GM18519 (cell line): ENCODE results near the gene STARD8.
"Not testable (repeated sequence)": the region's sequence is repeated elsewhere in the genome, so short reads cannot be mapped to it uniquely, and the experiment has no call there.

ENCODE experiments used
- ATAC-seq: cut with Tn5 transposase; IDR thresholded peaks from one replicate; pipeline ENCODE4 v1.9.1; 2021; ENCODE audit warnings: mild to moderate bottlenecking, moderate library complexity; ENCODE audit not compliant: unreplicated experiment, low FRiP score

The STARD8 gene

DNA sequence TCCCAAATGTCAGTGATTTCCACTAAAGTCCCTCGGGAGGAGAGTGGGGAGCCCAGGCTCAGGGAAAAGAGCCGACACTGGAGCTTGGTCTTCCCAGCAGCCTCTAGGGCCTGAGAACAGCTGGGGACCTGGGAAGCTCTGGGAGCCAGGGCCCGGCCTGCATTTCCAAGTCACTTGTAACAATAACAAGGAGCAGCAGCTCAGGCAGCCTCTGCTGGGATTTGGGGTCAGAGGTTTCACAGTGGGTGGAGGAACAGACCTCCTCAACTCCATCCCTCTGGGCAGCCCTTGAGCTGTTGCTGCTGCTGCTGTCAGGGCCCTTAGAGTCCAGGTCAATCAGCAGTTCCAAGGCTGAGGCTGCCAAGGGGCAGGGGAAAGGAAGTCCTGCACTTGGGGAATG is 11.1 kb downstream of the STARD8 start:
- ATAC-seq, result no peak

DNA sequence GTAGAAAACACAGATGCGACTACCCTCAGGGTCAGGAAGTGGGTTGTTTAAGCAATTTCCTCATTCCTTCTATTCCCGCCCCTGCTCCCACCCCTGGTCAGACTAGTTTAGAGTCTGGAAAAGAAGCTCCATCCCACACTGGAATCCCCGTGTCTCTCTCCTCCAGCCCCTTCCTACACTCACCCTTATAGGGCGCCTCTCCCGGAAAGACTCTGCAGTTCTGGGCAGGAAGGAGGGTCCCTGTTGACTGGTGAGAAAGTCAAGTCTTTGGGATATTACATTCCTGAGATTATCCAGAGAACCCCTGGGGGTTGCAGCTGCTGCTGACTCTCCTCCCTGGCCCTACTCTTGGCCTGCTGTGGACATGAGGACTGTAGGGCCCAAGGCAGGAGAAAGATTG is 11.9 kb downstream of the STARD8 start:
- ATAC-seq, result no peak

DNA sequence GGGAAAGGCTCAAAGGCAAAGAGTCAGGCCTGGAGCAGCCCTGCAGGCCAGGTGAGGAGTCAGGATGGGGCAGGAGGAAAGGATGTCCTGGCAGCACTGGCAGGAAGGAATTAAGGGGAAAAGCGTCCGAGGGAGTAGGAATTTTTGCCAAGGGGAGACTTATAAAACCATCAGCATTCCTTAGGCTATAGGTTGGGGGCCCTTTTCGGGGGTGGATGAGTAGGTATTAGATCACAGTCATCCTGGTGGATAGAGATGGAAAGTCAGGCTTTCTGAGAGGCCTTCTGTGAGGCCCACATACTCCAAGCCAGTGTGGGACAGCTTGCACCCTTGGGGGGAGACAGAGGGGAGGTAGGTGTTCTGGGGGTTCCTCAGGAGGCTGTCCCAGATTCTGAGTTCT is 12.3 kb downstream of the STARD8 start:
- no peak for ATAC-seq

DNA sequence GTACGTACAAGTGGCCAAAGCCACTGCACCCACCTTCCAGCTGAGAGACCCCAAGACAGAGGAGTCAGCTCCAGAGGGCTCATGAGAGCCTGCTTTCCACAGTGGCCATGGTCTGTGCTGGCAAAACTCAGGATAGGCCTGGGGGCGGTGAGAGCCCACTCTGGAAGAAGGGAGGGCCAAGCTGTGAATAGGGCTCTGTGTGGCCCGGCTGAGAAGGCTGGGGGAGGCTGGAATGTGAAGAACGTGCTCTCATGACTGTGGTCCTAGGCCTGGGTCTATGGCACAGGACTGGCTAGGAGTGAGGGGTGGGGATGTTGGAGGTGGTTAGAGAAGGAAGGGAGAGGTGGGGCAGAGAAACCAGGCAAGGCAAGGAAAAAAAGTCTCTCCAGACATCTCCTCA is 13.3 kb downstream of the STARD8 start:
- ATAC-seq, result no peak

DNA sequence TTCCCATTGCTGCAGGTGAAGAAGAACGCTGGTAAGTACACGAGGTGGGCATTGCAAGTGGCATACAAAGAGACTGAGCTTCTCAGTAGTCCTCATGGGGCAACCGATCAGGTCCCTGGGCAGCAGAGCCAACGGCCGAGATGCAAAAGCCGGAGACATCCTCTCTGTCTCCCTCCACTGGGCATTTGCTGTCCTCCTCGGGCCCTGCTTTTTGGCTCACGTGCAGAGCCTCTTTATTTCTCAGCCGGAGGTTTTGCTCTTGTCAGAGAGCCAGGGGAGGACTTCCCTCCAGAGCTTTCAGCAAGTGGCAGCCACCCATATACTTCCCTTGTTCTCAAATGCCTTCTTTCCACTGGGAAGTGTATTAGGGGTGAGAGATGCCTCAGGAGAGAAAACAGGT is 18.0 kb downstream of the STARD8 start:
- ATAC-seq, result no peak

DNA sequence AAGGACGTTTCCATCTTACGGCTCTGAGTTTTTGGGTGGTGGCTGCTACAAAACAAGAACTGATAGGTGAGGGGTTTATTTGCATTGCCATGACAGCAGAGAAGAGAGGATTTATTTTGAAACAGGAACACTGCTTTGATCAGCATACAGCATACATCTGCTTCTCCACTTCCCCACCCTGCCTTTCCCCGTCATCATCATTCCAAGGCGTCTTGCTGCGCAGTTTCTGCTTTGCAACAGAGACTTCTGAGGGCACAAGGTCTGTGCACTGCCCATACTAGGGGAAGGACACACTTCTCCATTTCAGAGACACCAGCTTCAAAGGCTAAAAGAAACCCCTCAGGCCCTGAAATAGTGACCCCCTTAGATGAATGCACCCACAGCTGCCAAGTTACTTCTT is 19.1 kb downstream of the STARD8 start:
- no peak for ATAC-seq

DNA sequence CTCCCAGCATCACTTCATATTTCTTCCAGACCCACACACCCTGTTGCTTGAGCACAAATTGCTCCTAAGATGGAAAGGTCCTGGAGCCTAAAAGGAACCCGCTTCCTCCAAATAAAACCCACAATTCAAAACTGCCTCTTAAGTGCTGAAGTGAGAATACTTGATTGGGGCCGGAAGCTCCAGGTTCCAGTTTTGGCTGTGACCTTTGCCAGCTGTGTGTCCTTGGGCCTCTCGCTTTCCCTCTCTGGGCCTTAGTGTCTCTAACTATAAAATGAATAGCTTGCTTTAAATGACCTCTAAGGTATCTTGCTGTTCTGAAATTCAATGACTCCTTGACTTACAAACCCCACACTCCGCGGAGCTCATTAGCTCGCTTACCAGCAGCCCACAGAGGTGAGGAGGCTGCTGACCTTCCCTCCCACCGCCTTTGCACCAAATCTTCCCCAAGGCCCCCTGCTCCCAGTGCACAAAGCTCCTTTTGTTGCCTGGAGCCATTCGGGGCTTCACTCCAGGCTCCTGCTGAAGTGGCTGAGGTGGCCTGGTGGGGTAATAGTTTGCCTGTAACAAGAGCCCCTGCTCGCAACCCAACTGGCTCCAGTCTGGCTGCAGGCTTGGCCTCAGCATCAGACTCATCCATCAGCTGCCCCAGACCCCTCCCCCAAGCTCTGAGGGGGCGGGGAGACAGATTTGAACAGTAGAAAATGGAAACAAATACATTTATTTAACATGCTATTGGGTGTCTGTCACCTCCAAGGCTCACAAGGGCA is 21.8 kb downstream of the STARD8 start:
- no peak for ATAC-seq

DNA sequence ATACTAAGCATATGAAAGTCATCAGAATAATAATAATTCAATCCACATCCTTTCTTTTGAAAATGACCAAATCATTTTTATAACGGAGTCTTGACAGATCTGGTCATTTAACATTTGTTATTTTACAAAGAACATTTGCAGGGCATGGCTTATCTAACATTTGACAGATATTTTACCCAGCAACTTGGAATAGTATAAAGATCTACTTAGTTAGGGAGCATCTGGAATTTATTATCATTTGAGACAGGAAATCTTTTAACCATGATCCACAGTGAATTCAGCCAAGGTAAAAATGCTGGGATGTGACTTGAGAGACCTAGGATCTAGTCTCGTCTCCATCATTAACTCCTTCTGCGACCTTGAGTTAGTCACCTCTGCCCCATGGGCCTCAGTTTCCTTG is 22.4 kb downstream of the STARD8 start:
- ATAC-seq, result no peak

DNA sequence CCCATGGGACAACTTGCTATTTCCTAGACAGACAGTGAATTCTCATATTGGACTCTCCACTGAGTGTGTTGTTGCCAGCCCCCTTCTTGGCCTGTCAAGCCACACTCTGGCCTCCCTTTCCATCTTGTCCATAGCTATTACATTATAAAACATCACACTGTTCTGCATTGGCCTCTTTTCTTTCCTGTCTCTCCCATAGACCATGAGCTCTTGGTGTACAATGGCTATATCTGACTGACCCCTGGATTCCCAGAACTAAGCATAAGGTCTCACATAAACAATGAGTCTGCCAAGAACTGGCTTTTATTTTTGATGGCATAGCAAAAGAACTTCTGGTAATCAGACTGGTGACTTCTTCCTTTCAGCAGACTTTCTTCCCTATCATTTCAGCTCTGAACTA is 23.8 kb downstream of the STARD8 start:
- no peak for ATAC-seq

DNA sequence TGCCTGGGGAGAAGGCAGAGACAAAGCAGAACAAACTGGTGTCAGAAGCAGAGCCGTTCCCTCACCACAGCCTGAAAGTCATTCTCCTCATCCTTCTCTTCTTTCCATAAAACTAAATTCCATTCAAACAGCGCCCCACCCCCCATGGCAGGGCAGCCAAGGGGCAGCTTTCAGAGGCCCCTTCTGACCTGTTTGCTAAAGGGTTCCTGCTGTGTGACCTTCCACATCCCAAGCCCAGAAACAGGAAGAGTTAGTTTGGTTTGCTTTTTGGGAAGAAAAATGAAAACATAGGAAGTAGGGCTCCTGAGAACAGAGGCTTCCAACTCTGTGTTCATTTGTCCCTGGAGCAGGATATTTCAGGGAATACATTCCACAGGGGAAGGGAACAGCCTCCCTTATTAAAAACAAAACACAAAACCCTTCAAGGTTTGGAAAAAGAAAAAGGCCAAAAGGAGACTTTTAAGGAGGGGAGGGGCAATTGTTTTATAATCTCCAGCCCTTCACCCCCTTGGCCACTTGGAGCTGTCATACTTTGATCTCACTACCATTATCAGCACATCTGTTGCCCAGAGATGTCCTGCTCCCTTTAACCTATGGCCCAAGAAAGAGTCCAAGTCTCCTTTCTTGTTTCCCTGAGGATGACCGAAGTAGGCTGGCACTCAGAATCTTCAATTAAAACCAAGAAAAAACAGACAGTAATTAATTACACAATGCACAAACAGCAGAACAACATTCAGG is 25.3 kb downstream of the STARD8 start:
- no peak for ATAC-seq

DNA sequence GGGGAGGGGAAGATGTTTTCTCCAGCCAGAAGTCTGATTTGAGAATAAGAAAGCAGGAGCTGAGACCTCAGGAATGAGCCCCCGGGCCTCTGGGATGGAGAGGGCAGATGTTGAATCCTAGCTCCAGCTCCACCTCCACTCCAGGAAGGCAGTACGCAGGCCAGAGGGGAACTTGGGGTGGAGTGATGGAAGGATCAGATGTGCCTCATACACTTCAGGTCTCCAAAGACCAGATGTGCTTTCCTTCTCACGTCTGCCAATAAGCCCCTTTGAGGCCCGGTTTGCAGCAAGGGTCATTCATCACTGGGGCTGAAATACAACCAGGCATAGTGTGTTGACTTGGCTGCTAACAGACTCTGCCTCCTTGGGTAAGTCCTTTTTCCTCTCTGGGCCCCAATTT is 28.1 kb downstream of the STARD8 start:
- no peak for ATAC-seq

DNA sequence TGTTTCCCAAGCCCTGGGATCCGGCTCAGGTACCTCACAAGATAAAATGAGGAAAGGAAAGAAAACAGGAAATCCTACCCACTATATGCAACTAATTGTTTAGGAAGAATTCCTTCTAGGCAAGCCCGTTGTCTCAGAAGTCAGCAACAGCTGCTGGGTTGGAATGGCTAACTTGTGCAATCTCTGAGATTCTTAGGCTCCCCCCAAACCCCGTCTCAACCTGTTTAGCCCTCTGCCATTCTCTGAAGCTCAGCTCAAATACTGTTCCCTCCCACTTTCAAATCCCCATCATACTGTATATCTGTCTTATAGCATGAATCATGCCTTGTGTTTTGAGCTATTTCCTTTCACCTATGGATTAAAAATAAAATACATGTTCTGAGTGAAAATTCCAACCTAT is 28.9 kb downstream of the STARD8 start:
- ATAC-seq, result no peak

DNA sequence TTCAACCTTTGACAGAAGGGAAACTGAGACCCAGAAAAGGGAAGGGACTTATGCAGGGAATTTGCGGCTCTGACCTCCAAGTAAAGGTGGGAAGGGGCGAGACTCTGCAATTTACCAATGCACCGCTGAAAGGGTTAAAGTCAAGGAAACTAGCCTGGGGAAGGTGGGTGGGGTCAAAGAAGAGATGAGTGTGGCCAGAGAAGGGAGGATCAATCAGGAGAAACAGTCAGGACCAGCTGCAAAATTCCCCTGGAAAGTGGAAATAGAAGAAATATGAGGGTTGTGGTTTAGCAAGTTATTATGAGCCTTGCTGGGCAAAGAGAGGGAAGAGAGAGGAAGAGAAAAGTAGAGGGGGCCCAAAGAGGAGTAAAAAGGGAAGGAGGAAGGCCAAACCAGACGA is 30.5 kb downstream of the STARD8 start:
- ATAC-seq, result no peak

DNA sequence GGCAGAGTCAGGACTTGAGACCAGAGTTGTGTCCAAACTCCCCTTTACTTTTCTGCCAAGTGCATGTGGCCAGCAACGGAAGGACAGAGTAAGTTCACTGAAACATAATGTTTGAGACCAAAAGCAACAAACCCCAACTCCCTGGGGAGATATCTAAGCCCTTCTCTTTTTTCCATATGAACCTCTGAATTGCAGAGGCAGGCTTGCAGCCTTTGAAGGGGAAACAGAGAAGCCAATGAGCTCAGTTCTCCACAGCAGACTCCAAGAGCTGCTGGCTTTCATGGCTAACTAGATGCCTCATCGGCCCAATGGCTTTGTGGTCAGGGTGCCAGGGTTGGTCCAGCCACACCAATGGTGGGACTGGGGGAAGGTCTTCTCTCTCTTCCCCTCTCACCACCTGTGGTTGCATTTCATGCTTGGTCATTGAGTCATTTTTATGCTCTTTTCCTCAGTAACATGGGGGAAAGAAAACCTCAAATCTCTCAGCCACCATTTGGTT is 34.0 kb downstream of the STARD8 start:
- ATAC-seq, result no peak

DNA sequence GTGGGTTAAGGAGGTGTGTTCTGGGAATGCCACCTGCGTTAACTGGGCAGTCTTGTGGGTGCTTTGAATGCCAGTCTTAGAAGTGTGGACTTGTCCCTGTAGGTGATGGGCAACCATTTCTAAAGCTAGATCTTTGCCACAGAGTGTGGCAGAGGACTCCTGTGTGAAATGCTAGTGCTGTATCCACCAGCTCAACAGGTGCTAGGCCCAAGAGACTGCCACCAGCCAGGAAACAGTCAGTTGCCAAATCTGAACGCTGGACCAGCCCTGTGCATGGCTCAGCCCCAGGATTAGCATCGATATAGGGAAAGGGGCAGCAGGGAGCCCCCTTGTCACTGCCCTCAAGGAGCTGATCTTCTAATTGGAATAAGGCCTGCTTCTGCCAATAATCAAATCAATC is 35.3 kb downstream of the STARD8 start:
- no peak for ATAC-seq

DNA sequence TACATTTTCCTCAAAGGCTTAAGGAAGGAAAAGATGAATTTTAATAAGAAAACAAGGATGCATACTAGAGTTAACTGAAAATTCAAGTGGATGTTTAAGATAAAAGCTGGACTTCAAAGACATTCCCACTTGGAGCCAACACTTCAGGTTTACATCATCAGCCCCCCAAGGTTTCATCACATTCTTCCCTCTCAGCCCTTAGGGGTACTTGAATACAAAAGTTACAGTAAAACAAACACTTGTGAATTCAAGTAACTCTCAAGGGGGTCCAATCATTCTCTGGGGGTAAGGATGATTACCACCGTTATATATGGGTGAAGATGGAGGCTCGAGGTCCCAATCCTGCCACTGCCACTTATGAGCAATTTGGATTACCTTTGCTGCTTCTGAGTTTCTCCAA is 36.1 kb downstream of the STARD8 start:
- ATAC-seq, result no peak

DNA sequence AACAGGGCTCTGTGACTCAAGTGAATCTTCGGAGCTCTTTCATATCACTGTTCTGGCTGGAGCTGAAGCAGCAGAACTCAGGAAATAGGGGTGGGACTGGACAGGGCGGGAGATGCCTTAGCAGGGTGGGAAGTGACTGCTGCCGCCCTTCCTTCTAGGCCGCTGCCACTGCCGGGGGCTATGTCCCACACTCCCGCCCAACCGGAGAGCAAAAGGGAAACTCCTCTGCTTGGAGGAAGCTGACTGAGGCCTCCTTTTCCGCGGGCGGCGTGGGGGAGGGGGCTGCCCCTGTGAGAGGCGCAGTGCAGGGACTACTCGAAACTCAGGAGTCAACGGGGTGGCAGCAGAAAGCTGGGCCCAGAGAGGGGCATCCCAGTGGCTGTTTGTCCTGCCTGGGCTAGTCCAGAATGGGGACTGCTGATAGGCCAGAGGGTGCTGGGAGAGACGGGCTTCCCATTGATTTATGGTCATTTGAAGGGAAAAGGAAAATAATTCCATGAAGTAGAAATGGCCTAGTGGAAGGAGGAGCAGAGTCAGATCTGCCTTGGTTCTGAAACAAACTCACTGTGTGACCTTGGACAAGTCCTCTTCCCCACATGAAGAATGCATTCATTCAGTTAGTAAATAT is 36.9 kb downstream of the STARD8 start:
- no peak for ATAC-seq

DNA sequence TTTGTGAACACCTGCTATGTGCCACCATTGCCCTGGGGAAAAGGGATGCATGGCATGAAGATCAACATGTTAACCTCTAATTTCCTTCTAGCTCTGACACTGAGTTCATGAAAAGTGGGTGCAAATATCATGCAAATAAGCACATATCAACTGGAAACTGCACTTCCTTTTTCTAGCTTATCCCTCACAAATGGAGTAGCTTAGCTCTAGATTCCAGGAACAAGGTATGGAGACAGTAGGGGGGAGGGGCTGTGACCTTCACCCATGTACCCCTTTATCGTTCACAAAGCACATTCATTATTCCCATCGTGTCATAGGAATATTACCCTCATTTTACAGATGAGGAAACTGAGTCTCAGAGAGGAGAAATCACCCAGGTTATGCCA is 37.4 kb downstream of the STARD8 start:
- no peak for ATAC-seq

DNA sequence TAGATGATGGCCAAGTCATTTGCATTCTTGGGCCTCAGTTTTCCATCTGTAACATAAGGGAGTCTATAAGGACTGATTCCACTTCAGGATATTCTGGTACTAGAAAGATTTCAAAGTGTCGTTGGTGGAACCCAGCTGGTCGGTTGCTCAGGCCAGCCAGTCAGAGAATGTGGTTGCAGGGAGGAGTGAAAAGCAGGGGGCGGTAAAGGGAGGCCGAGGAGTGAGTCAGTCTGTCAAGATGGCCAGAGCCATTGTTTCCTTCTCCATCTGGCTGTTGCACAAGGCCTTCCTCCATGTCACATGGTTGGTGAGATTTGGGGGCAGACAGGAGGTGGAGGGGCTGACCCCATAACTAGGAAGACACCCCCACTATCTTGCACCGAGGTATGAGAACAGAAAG is 38.2 kb downstream of the STARD8 start:
- no peak for ATAC-seq

DNA sequence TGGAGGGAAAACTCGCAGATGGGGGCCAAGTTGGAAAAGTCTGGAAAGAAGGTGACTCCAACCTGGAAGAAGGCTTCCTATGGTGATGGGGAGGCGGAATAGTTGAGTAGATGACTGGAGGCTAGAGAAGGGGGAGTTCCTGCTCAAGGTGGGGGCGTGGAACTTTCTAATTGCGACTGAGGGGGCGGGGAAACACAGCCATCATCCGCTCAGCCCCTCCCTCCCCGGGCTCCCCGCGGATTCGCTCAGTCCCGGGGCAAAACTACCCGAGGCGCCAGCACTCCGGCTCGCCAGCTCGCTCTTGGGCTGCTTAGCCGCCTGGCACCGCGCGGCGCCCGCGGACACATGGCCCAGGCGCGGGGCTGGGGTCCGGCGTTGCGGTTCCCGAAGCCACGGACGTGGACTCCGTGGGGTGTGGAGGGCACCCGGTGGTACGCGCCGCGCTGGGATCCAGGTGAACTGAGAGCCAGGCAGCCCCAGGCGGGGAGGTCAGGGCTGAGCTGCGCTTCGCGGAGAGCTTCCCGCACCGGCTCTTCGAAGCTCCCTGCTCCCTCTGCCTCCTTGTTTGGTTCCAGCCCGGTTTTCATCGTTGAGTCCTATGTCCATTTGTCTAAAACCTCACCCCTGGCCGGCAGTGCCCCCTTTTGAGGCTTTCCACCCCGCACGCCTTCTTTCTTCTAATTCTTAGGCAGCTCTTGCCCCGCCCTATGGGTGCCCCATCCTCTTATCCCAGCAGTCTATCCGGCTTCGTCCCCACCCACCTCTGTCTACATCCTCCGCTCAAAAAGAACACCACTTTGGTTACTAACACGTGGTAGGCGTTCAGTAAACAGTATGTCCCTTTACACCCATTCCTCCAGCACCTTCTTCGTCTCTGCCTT is 38.9 kb downstream of the STARD8 start:
- ATAC-seq, result no peak

DNA sequence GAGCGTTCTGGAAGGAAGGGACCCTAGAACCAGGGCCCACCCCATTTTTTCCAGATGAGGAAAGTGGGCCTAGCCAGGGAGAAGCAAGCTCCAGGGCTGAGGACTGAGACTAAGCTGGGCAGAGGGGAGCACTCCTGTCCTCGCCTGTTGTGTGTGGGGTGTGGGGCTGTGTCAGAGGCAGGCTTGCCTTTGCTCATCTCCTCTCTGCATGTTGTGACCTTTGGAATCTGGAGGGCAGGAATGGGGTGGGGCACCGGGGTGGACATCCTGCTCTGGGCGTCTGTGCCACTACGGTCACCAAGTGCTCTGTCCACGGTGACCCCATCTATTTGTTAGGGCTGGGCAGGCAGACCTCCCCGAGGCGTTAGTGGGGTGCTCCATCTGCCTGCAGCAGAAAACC is 41.5 kb downstream of the STARD8 start:
- ATAC-seq, result not testable (repeated sequence)
